ENCODE data around the gene PIK3R1. TPM values are rescaled to one million over a fixed set of nuclear protein-coding genes. Genes with fewer than 3 reads are reported as not detected.

Gene PIK3R1
- total RNA-seq, 2 donors from 2014 or later, result 32.4 to 58.7 TPM

- ATAC-seq, result no peak
- no peak overlapping the region for H3K4me3 ChIP-seq
- peaks cover 13% of the 10 kb centered on the region for H3K4me1 ChIP-seq
- no peaks in the 10 kb centered on the region for H3K9me3 ChIP-seq
- H3K27ac ChIP-seq, result no peak overlapping the region
- intact Hi-C loops (cut with DNase I), result loop anchor here (10.0 kb wide), 1 partner anchor 1001 kb away; no protein-coding TSS in a partner anchor
- H3K27me3 ChIP-seq, result no peaks in the 10 kb centered on the region
- no peaks in the 10 kb centered on the region for H3K36me3 ChIP-seq (replicated peaks in 1 of 2; ENCODE audit: insufficient read depth in 1 of 2, low read depth in 2 of 2)
- TF ChIP-seq POLR2A (IDR thresholded peaks at IDR 0.05) (no peak), CTCF (IDR thresholded peaks at IDR 0.05) (no peak)
- WGBS, 2 donors, result 50 to 53% methylated on average over 3 of the region's 3 CpGs
- DNase-seq, result no peak
Observed at GRCh38 chr5:68245319-68245718, 29.8 kb downstream of the PIK3R1 start.

- WGBS, 2 donors, result 39 to 46% methylated on average over 3 of the region's 3 CpGs
- Histone ChIP-seq H3K9me3 (no peaks in the 10 kb centered on the region), H3K36me3 (replicated peaks in 1 of 2; ENCODE audit: insufficient read depth in 1 of 2, low read depth in 2 of 2) (no peaks in the 10 kb centered on the region), H3K4me3 (no peak overlapping the region), H3K27ac (no peak overlapping the region), H3K27me3 (no peaks in the 10 kb centered on the region), H3K4me1 (peaks cover 20% of the 10 kb centered on the region)
- ATAC-seq, result no peak
- intact Hi-C loops (cut with DNase I), result loop anchor here (10.0 kb wide), 1 partner anchor 1002 kb away; no protein-coding TSS in a partner anchor
- TF ChIP-seq CTCF (IDR thresholded peaks at IDR 0.05), result peak in 6 of 7 experiments; percentile 11 to 34 (median 25)
- TF ChIP-seq POLR2A (IDR thresholded peaks at IDR 0.05), result no peak
- DNase-seq, result no peak
Observed at GRCh38 chr5:68246802-68247201, 31.2 kb downstream of the PIK3R1 start.

GRCh38 chr5:68247627-68248026 lies 32.1 kb downstream of the PIK3R1 start:
- intact Hi-C loops (cut with DNase I), result loop anchor here (10.0 kb wide), 1 partner anchor 1003 kb away; no protein-coding TSS in a partner anchor
- Histone ChIP-seq H3K4me3 (no peak overlapping the region), H3K27ac (no peak overlapping the region), H3K4me1 (peaks cover 24% of the 10 kb centered on the region), H3K9me3 (no peaks in the 10 kb centered on the region), H3K27me3 (no peaks in the 10 kb centered on the region), H3K36me3 (replicated peaks in 1 of 2; ENCODE audit: insufficient read depth in 1 of 2, low read depth in 2 of 2) (no peaks in the 10 kb centered on the region)
- TF ChIP-seq CTCF (IDR thresholded peaks at IDR 0.05), result no peak
- TF ChIP-seq POLR2A (IDR thresholded peaks at IDR 0.05), result no peak
- no peak for ATAC-seq
- WGBS, 2 donors, result 91 to 95% methylated on average over 3 of the region's 3 CpGs
- no peak for DNase-seq

- no peaks in the 10 kb centered on the region for H3K27me3 ChIP-seq
- no peak for ATAC-seq
- H3K4me1 ChIP-seq, result peaks cover 21% of the 10 kb centered on the region
- H3K4me3 ChIP-seq, result no peak overlapping the region
- intact Hi-C loops (cut with DNase I), result loop anchor here (10.0 kb wide), 1 partner anchor 1004 kb away; no protein-coding TSS in a partner anchor
- WGBS, 2 donors, result 70 to 82% methylated on average over 2 of the region's 2 CpGs
- TF ChIP-seq POLR2A (IDR thresholded peaks at IDR 0.05), result no peak
- TF ChIP-seq CTCF (IDR thresholded peaks at IDR 0.05), result no peak
- H3K36me3 ChIP-seq (replicated peaks in 1 of 2; ENCODE audit: insufficient read depth in 1 of 2, low read depth in 2 of 2), result no peaks in the 10 kb centered on the region
- H3K27ac ChIP-seq, result no peak overlapping the region
- no peak for DNase-seq
- H3K9me3 ChIP-seq, result no peaks in the 10 kb centered on the region
Observed at GRCh38 chr5:68248896-68249295, 33.3 kb downstream of the PIK3R1 start.

GRCh38 chr5:68249520-68249919 lies 34.0 kb downstream of the PIK3R1 start:
- Histone ChIP-seq H3K4me3 (no peak overlapping the region), H3K36me3 (replicated peaks in 1 of 2; ENCODE audit: insufficient read depth in 1 of 2, low read depth in 2 of 2) (no peaks in the 10 kb centered on the region), H3K27ac (no peak overlapping the region), H3K9me3 (no peaks in the 10 kb centered on the region), H3K4me1 (peaks cover 21% of the 10 kb centered on the region), H3K27me3 (no peaks in the 10 kb centered on the region)
- WGBS, 2 donors, result 92 to 100% methylated on average over 2 of the region's 2 CpGs
- ATAC-seq (no peak), DNase-seq (no peak)
- intact Hi-C loops (cut with DNase I), result loop anchor here (10.0 kb wide), 1 partner anchor 1005 kb away; no protein-coding TSS in a partner anchor
- TF ChIP-seq POLR2A (IDR thresholded peaks at IDR 0.05), result no peak
- TF ChIP-seq CTCF (IDR thresholded peaks at IDR 0.05), result no peak

All from body of pancreas (tissue), 4 donors.